ENCODE data around the gene AADACL2. TPM values are rescaled to one million over a fixed set of nuclear protein-coding genes. Genes with fewer than 3 reads are reported as not detected.

Gene AADACL2
- total and polyA plus RNA-seq, 2 experiments from 2014 or later = not detected

DNA sequence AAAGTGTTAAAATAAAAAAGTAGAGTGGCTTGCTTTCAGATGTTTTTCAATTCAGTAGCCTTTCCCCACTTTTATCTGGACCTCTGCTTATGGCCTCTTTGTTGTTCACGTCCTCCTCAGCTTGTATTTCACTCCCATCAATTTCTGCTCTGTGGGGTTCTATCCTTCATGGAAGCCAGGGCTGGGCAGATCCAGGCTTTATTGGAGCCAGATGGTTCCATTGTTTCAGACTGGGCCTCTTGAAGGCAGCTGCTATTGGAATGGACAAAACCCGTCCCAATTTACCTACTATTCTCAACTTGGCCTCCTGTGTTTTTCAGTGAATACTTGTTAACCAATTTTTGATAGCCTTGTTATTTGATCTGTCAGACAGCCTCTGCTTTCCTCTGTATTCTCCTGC lies 10.9 kb upstream of the AADACL2 start:
- Histone ChIP-seq H3K79me2 (replicated peaks; ENCODE audit: insufficient read depth) (no peaks in the 10 kb centered on the region), H2AFZ (peak overlapping the region; percentile 78; the same call in 1 of the 2 replicates), H3K9me2 (ENCODE audit: insufficient read depth) (peaks cover 14% of the 10 kb centered on the region), H3K4me2 (no peak overlapping the region), H3K4me3 (no peak overlapping the region), H3K4me1 (ENCODE audit: insufficient read depth) (no peaks in the 10 kb centered on the region), H3K36me3 (ENCODE audit: insufficient read depth) (no peaks in the 10 kb centered on the region), H4K20me1 (replicated peaks; ENCODE audit: insufficient read depth) (no peaks in the 10 kb centered on the region), H3F3A (replicated peaks; ENCODE audit: low read depth) (no peaks in the 10 kb centered on the region), H3K27ac (ENCODE audit: low read depth) (no peak overlapping the region), H3K27me3 (ENCODE audit: insufficient read depth) (no peaks in the 10 kb centered on the region)
- Mint-ChIP-seq H3K27me3 (ENCODE audit: insufficient read depth, low read depth, poor library complexity) (peaks cover 5% of the 10 kb centered on the region), H3K4me3 (no peak overlapping the region), H3K27ac (no peak overlapping the region), H3K9me3 (peaks cover 7% of the 10 kb centered on the region; the same call in 2 of the 3 replicates), H3K36me3 (ENCODE audit: low read depth) (0 out of 3 replicates have a peak, but pooled peaks cover 4% of the 10 kb centered on the region), H3K4me1 (no peaks in the 10 kb centered on the region)
- ATAC-seq (no peak), DNase-seq (ENCODE audit: low spot score) (no peak)
- TF ChIP-seq ETS1 (IDR thresholded peaks at IDR 0.05) (no peak), REST (IDR thresholded peaks at IDR 0.05; ENCODE audit: unreplicated experiment) (no peak), NANOG (IDR thresholded peaks at IDR 0.05; ENCODE audit: borderline replicate concordance) (no peak), CREB1 (CRISPR knock-in tag; IDR thresholded peaks at IDR 0.05; ENCODE audit: low read depth) (no peak), JUNB (IDR thresholded peaks at IDR 0.05; ENCODE audit: unreplicated experiment) (no peak), ZNF114 (CRISPR knock-in tag; IDR thresholded peaks at IDR 0.05) (no peak), ZNF331 (CRISPR knock-in tag; IDR thresholded peaks at IDR 0.05; ENCODE audit: low read depth) (no peak), EZH2phosphoT487 (IDR thresholded peaks at IDR 0.05; ENCODE audit: unreplicated experiment) (no peak), CTCF (conservative IDR thresholded peaks at IDR 0.05; ENCODE audit: low read depth in 2 of 2) (no peak), STAT1 (IDR thresholded peaks at IDR 0.05; ENCODE audit: unreplicated experiment) (no peak), EZH2 (IDR thresholded peaks at IDR 0.05; ENCODE audit: low read depth, unreplicated experiment) (no peak), POLR2AphosphoS5 (IDR thresholded peaks at IDR 0.05; ENCODE audit: low read depth) (no peak)
